GM19395 (cell line): ENCODE results near the gene TFAP2C.
"Not testable (repeated sequence)": the region's sequence is repeated elsewhere in the genome, so short reads cannot be mapped to it uniquely, and the experiment has no call there.

ENCODE experiments used
- ATAC-seq: cut with Tn5 transposase; IDR thresholded peaks from one replicate; pipeline ENCODE4 v1.9.1; 2021; ENCODE audit warnings: mild to moderate bottlenecking, moderate library complexity; ENCODE audit not compliant: unreplicated experiment

TFAP2C gene

GRCh38 chr20:56637576-56637975 lies 8.5 kb downstream of the TFAP2C start:
- no peak for ATAC-seq

DNA sequence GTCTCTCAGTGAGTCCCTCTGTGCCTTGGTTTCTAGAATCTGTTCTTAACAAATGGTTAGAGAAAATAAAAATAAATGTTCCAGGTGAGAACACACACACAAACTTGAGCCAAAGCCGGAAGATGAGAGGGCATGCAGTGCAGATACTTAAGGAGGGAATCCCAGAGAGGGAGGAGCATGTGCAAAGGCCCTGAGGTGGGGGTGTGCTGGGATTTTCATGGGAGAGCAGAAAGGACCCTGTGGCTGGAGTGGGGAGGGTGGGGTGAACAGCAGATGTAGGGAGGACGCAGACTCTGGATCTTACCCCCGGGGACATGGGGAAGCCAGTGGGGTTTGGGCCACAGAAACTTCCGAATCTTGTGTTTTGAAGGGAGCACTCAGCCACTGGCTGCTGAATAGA lies 17.5 kb downstream of the TFAP2C start:
- no peak for ATAC-seq

DNA sequence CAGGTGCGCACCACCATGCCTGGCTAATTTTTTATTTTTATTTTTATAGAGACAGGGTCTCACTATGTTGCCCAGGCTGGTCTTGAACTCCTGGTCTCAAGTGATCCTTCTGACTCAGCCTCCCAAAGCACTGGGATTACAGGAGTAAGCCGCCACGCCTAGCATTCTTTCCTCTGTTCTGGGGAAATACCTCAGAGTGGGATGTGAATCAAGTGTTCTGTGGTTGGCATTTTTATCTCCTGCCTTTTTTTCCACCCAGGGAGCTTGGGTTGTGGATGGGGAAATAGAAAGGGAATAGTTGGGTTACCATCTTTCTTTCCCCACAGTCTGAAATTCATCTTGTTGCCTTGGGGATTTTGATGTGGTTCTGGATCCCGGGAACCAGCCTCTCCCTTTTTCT lies 24.1 kb downstream of the TFAP2C start:
- no peak for ATAC-seq

GRCh38 chr20:56656632-56657031 lies 27.5 kb downstream of the TFAP2C start:
- ATAC-seq, result no peak

- no peak for ATAC-seq
Observed at GRCh38 chr20:56657879-56658278, 28.8 kb downstream of the TFAP2C start.

- ATAC-seq, result not testable (repeated sequence)
Observed at GRCh38 chr20:56658341-56658947, 29.3 kb downstream of the TFAP2C start.

GRCh38 chr20:56663660-56664059 lies 34.6 kb downstream of the TFAP2C start:
- no peak for ATAC-seq

GRCh38 chr20:56664796-56665195 lies 35.7 kb downstream of the TFAP2C start:
- no peak for ATAC-seq

- no peak for ATAC-seq
Observed at GRCh38 chr20:56665806-56666205, 36.7 kb downstream of the TFAP2C start.

GRCh38 chr20:56673450-56673849 lies 44.3 kb downstream of the TFAP2C start:
- no peak for ATAC-seq

DNA sequence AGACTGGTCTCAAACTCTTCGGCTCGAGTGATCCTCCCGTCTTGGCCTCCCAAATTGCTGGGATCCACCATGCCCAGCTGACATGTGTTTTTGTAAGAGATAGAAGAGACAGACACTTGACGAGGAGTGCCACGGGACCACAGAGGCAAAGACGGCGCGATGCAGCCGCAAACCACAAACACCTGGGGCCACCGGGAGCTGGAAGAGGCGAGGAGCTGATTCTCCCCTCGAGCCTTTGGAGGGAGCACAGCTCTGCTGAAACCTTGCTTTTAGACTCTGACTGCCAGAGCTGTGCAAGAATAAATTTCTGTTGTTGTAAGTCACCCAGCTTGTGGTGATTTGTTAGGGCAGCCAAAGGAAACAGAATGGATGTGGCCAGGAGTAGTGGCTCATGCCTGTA lies 46.9 kb downstream of the TFAP2C start:
- ATAC-seq, result no peak

GRCh38 chr20:56676679-56677078 lies 47.6 kb downstream of the TFAP2C start:
- ATAC-seq, result no peak

GRCh38 chr20:56683077-56683865 lies 54.2 kb downstream of the TFAP2C start:
- no peak for ATAC-seq

GRCh38 chr20:56685879-56686278 lies 56.8 kb downstream of the TFAP2C start:
- ATAC-seq, result no peak

DNA sequence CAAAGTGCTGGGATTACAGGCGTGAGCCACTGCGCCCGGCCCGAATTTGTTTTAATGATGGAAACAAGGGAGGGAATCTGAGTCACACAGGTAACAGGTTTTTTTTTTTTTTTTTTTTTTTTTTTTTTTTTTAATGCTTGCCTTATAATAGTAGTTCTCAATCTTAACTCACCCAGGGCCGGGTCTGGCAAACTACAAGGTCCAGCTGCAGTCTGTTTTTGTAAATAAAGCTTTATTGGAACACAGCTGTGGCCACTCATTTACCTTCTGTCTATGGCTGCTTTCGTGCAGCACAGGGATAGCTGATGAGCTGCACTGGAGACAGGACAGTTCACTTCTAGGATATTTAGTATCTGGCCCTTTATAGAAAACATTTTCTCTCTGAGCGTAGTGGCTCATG lies 58.0 kb downstream of the TFAP2C start:
- ATAC-seq, result no peak

DNA sequence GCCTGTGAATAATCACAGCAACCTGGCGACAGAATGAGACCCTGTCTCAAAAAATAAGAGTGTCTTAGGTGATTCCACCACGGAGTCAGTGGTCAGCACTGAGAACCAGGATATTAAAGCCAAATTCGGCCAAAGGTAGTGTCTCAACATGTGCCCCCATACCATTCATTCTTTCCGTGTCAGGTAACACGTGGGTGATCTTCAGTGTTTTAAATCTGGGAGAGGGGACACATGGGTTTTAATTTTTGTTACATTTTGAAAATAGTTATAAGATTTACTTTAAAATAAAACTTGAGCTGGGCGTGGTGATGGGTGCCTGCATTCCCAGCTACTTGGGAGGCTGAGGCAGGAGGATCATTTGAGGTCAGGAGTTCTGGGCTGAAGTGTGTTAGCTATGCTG lies 59.0 kb downstream of the TFAP2C start:
- no peak for ATAC-seq
